GM21381 (cell line): ENCODE results near the gene REG4.
"Not testable (repeated sequence)": the region's sequence is repeated elsewhere in the genome, so short reads cannot be mapped to it uniquely, and the experiment has no call there.

Experiments
- ATAC-seq: cut with Tn5 transposase; IDR thresholded peaks from one replicate; pipeline ENCODE4 v1.9.1; 2021; ENCODE audit warnings: mild to moderate bottlenecking, moderate library complexity; ENCODE audit not compliant: unreplicated experiment

Gene REG4

DNA sequence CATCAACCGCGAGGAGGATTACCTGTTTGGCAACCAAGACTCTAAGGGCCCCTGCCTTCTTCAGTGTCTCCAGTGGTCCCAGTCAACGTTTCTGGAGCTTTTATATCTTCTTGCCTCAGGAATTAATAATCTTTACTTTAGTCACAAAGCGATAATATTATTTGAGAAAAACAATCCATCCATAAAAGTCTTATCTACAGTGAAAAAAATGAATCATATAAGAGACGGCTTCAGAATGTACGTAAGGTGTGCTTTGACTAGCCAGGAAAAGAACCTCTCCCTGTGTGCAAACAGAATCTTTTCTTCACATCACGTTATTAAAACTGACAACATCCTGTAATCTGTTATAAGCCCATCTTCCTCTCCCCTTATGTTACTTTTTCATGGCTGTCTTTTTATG, at the start of gene REG4:
REG4 (minus strand) TSS at position 74 of the 400 bp plus-strand sequence. CDS start 2,691 bp downstream, outside the sequence.
- no peak for ATAC-seq

- no peak for ATAC-seq
Measured at GRCh38 chr1:119859647-119860046, 48.4 kb upstream of the REG4 start.

GRCh38 chr1:119858556-119859214, 47.4 kb upstream of the REG4 start:
- ATAC-seq: not testable (repeated sequence)

DNA sequence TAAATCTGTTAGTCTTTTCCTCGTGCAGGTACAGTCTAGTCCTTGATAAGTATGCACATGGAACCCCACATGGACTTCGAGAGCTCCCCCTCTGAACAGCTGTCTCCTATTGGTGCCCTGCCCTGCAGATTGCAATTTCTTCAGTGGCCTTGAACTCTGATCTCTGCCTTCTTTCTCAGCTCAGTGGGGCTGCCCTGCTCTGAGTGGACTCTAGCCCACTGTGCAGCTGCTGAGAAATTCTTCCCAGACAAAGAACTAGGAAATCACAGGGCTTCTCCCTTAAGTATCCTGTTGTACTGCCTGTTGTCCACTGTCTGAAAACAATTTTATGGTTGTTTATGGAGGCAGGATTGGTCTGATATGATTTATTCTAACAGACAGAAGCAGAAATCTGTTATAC, 46.9 kb upstream of the REG4 start:
- no peak for ATAC-seq

GRCh38 chr1:119853155-119853554, 41.9 kb upstream of the REG4 start:
- no peak for ATAC-seq

DNA sequence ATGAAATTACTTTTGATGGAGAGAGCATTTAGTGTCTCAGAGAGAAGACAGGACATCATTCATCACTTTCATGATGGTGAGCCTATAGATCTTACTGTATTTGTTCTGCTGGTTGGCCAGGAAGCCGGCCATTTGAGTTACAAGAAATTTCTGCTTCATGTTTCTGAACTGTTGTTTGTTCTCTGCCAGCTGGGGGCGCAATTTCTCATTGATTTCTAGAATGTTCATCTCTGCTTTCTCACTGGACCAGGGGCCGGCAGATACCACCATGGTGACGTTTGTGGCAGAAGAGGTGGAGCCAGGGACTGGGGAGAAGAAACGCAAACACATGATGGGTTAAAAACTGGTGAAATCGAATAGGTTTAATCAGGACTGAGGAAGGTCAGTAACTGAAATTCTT, 32.9 kb upstream of the REG4 start:
- not testable (repeated sequence) for ATAC-seq

- ATAC-seq: no peak
Measured at GRCh38 chr1:119841306-119841705, 30.0 kb upstream of the REG4 start.

DNA sequence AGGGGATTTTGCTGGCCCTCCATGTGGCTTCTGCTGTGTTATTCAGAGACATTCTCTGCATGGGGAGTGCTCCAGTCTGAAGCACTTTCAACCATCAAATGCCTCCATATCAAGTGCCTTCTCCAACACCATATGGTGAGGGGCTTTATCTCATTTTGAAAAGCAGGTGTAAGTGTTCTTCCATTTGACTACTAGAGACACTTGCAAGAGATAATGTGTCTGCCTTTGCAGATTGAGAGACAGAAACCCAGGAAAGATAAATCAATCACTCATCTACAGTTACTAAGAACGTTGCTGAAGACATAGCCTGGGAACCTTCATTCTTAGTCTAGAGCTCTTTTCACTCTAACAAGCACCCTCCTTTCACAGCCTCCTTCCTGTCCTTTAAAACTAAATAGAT, 29.5 kb upstream of the REG4 start:
- ATAC-seq: no peak

DNA sequence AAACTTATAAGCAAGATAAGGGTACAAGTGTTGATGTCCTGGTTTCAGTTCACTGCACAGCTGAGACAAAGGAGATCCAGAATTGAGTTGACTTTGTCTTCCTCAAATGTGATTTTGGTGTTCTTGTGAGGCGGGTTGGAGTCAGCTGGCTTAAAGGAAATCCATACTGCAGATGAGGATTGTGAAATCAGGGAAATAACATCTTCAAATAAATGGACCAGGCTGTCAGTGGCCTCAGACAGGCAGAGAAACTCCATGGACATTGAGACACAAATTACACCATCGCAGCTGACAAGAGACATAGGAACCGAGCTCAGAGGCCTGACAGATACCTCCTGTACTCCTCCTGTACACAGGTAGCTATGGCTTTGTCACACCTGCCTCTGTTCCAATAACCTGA, 27.0 kb upstream of the REG4 start:
- no peak for ATAC-seq

DNA sequence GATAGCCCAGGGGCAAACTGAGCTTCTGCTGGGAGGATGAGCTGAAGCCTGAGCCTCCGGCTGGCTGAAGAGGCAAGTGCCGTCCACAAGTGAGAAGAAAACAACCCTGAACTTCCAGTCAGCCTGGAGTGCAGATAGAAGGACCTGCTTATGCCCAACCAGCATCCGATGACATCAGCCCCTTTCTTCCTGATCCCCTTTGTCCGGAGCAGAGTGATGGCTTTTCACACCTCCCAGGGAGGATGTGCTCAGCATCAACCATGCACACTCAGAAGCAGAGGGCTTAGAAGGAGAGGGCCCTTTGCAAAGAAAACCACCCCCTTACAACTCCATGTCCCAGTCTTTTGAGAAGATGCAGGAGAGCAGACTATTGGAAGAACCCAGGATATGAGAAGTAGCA, 23.7 kb upstream of the REG4 start:
- no peak for ATAC-seq

DNA sequence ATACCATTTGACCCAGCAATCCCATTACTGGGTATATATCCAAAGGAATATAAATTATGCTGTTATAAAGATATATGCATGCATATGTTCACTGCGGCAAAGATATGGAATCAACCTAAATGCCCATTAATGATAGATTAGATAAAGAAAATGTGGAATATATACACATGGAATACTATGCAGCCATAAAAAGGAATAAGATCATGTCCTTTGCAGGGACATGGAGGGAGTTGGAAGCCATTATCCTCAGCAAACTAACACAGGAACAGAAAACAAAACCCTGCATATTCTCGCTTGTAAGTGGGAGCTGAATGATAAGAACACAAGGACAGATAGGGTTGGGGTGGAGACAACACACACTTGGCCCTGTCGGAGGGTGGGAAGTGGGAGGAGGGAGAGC, 19.8 kb upstream of the REG4 start:
- no peak for ATAC-seq

- no peak for ATAC-seq
Measured at GRCh38 chr1:119829625-119830024, 18.4 kb upstream of the REG4 start.

DNA sequence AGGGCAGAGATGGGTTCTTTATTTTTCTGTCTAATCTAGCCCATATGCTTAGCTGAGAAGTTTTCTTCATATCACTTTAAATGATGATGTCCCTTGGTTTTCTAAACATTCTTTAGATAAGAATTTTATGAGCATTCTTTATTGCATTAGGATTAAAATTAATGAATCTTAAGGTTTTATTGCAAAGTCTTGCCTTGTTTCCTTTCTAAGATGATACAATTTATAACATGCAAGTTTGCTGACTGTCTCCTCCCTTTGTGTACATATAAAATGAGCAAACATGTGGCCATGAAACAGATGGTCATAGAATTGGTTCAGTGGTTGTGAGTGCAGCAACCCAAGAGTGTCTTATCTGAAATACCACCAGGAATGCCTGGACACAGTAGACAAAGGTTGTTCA, 17.7 kb upstream of the REG4 start:
- not testable (repeated sequence) for ATAC-seq

DNA sequence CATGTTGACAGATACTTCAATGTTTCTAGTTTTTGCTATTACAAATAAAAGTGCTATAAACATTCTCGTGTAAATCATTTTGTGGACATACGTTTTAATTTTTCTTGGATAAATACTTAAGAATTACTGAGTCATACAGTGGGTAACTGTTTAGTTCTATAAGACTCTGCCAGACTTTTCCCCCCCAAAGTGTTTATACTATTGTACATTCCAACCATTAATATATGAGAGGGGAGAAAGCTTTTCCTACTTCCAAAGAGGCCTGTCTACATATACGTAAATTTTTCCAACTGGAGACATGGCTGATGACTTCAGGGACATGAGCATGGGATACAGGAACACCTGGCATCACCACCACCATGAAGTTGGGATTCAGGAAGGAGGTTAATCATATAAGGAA, 17.0 kb upstream of the REG4 start:
- ATAC-seq: no peak

DNA sequence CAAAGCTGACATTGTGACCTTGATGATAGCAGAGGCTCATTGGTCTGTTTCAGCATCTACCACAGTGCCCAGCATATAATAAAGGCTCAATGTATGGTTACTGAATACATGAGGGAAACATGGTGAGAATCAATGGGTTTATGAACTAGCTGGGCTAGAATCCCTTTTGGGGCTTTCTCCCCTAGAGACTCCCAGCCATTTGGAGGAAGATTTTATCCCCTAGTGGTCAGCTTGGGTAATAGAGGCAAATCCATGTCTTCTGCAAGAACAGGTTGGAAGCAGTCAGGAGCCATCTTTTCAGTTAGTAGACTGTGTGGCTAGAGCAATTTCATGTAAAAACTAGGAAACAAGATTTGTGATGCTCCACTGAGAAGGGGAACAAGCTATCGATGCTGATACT, 15.8 kb upstream of the REG4 start:
- ATAC-seq: no peak

DNA sequence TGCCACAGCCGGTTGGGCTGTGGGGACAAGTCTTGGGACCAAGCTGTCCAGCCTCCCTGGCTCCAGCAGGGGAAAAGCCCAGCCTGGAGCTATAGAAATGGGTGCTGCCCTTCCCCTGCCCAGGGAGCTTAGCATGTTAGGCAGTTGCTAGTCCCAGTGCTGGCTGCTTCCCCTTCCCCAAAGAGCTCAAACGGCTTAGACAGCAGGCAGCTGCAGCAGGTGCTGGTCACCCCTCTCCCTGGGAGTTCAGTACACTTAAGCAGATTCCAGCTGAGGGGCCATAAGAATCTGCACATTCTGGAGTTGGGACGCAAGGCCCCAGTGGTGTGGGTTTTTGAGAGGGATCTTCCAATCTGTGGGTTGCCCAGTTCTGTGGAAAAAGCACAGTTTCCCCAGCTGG, 11.1 kb upstream of the REG4 start:
- no peak for ATAC-seq

- no peak for ATAC-seq
Measured at GRCh38 chr1:119818181-119818580, 6.9 kb upstream of the REG4 start.

DNA sequence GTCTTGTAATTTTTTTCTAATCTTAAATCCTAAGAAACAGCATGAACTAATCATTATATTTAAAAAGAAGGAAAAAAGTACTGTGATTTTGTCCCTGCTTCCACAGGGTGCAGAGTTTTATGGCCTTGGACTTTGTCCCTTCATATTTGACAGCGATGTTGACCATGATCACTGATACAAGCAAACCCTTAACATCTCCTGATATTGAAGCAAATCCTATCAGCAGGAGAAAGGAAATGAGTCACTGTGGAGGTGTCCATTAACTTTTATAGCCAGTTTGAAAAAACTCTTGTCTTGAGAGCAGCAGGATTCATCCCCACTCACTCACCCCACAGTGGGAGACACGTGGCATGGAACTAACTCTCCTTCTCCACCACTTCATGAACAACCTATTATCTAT, 5.1 kb upstream of the REG4 start:
- ATAC-seq: no peak

GRCh38 chr1:119815928-119816327, 4.7 kb upstream of the REG4 start:
- ATAC-seq: no peak

- no peak for ATAC-seq
Measured at GRCh38 chr1:119815361-119815760, 4.1 kb upstream of the REG4 start.

DNA sequence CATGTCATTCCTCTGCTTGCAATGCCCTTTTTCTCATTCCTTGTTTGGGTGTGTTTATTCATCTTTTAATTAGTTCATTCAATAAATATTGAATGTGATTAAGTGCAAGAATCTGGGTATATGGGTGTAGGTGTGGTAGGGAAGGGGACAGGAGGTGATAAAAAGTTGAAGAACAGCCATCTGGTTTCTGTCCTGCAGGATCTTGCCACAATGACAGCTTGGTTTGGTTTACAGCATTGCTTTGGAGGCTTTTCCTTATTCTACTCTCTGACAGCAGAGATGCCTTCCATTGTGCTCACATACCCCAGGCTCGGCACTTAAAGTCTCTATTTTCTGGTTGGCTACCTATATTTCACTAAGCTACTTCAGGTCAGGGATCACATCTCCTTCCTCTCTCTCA, 3.0 kb upstream of the REG4 start:
- ATAC-seq: no peak

DNA sequence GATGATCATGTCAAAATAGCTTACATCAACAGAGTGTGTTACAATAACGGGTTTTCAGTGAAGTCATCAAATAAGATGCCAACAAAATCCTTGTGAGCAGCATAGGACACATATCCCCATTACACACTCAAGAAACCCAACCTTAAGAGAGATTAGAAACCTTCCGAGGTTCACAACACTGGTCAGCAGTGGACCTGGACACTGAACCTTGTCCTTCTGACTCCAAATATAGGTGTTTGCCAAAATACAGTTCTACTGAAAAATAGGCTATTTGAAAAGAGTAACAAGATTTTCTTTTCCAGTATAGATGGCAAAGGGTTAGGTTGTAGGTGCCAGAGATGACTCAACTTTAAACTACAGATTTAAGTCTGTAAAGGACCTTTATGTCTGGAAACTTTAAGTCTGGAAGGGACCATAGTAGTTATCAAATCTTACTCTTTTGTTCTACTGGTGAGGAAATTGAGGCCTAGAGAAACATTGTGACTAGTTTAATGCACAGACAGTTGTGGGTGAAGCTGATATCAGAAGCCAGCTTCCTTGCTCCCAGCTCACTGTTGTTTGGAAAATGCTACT, 811 bp upstream of the REG4 start:
- ATAC-seq: no peak

DNA sequence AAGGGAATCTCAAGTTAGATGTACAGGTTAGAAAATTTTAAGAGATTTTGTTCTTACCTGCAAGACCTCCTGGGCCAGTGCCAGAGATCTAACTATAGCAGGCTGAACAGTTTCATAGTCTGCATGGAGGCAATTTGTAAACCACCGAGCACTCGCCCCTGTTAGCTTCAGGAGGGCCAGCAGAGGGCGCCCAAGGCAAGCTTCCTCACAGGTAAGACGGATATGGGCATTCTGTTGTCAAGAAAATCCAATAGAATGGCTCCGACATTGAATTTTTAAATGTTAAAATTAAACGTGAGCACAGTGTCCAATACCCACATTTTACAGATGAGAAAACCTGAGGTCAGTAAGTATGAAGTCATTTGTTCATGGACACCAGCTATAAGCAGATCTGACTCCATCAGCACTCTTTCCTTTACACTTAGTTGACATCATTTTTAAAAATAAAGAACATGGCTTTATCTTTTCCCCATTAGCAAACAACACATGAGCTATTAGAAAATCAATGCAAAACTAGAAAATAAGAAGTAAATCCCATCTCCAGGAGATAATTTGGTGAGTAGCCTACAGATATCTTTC, 2.2 kb downstream of the REG4 start:
- ATAC-seq: no peak
